Measurements from ENCODE around the gene MROH8.

- TF ChIP-seq POLR2A (IDR thresholded peaks at IDR 0.05) (no peak), CTCF (IDR thresholded peaks at IDR 0.05) (no peak), POLR2AphosphoS5 (IDR thresholded peaks at IDR 0.05) (no peak)
Measured at GRCh38 chr20:37201827-37202162, 22.4 kb upstream of the MROH8 start.

Measured in transverse colon (tissue), 4 donors.